Measurements from ENCODE around the gene LRSAM1. TPM values are rescaled to one million over a fixed set of nuclear protein-coding genes. Genes with fewer than 3 reads are reported as not detected.

Gene LRSAM1
- total and polyA plus RNA-seq, 4 donors, result 14.7 to 44.5 (median 27.1) TPM

GRCh38 chr9:127423934-127424675 is 27.2 kb upstream of the LRSAM1 start, which contains the start of gene ZNF79:
TSS of gene ZNF79 (plus strand) at chr9:127424382. CDS start at chr9:127424788, 406 bp downstream.
- Histone ChIP-seq H3K27me3 (ENCODE audit: control insufficient read depth, insufficient read depth, low read length) (no peaks in the 10 kb centered on the region), H3K36me3 (ENCODE audit: control insufficient read depth, insufficient read depth, low read length) (peaks cover 8% of the 10 kb centered on the region), H3K4me3 (ENCODE audit: low read depth, low read length) (peak within 1 kb of the TSS; percentile 98), H3K27ac (ENCODE audit: low read depth, low read length) (peak within 1 kb of the TSS; percentile 98), H3K4me1 (ENCODE audit: control insufficient read depth, insufficient read depth, low read length) (peaks cover 29% of the 10 kb centered on the region), H3K9me3 (ENCODE audit: control insufficient read depth, insufficient read depth, low read length) (no peaks in the 10 kb centered on the region)
- DNase-seq (ENCODE audit: low read depth in 4 of 6, low spot score in 6 of 6), result peak; percentile 84 to 98 (median 92)
- WGBS (ENCODE audit: insufficient coverage), result under 1% methylated on average over 54 of the region's 54 CpGs

GRCh38 chr9:127424676-127424999 is 26.7 kb upstream of the LRSAM1 start:
- Histone ChIP-seq H3K4me3 (ENCODE audit: low read depth, low read length) (peak overlapping the region; percentile 98), H3K4me1 (ENCODE audit: control insufficient read depth, insufficient read depth, low read length) (peaks cover 29% of the 10 kb centered on the region), H3K36me3 (ENCODE audit: control insufficient read depth, insufficient read depth, low read length) (peaks cover 13% of the 10 kb centered on the region), H3K9me3 (ENCODE audit: control insufficient read depth, insufficient read depth, low read length) (no peaks in the 10 kb centered on the region), H3K27me3 (ENCODE audit: control insufficient read depth, insufficient read depth, low read length) (no peaks in the 10 kb centered on the region), H3K27ac (ENCODE audit: low read depth, low read length) (peak overlapping the region; percentile 98)
- no peak for DNase-seq (ENCODE audit: low read depth in 4 of 6, low spot score in 6 of 6)
- WGBS (ENCODE audit: insufficient coverage), result under 1% methylated on average over 9 of the region's 13 CpGs

- peaks cover 16% of the 10 kb centered on the region for H3K36me3 ChIP-seq (ENCODE audit: control insufficient read depth, insufficient read depth, low read length)
- H3K9me3 ChIP-seq (ENCODE audit: control insufficient read depth, insufficient read depth, low read length), result no peaks in the 10 kb centered on the region
- no peak overlapping the region for H3K4me3 ChIP-seq (ENCODE audit: low read depth, low read length)
- no peak for DNase-seq (ENCODE audit: low read depth in 4 of 6, low spot score in 6 of 6)
- H3K4me1 ChIP-seq (ENCODE audit: control insufficient read depth, insufficient read depth, low read length), result peaks cover 29% of the 10 kb centered on the region
- WGBS (ENCODE audit: insufficient coverage), result no CpG with 5 or more reads among the region's 2 CpGs
- no peaks in the 10 kb centered on the region for H3K27me3 ChIP-seq (ENCODE audit: control insufficient read depth, insufficient read depth, low read length)
- no peak overlapping the region for H3K27ac ChIP-seq (ENCODE audit: low read depth, low read length)
Measured at GRCh38 chr9:127426756-127427155, 24.6 kb upstream of the LRSAM1 start.

GRCh38 chr9:127428348-127428747 is 23.0 kb upstream of the LRSAM1 start:
- no peak overlapping the region for H3K4me3 ChIP-seq (ENCODE audit: low read depth, low read length)
- H3K27ac ChIP-seq (ENCODE audit: low read depth, low read length), result no peak overlapping the region
- WGBS (ENCODE audit: insufficient coverage), result no CpG with 5 or more reads among the region's 3 CpGs
- no peaks in the 10 kb centered on the region for H3K9me3 ChIP-seq (ENCODE audit: control insufficient read depth, insufficient read depth, low read length)
- peaks cover 15% of the 10 kb centered on the region for H3K4me1 ChIP-seq (ENCODE audit: control insufficient read depth, insufficient read depth, low read length)
- H3K27me3 ChIP-seq (ENCODE audit: control insufficient read depth, insufficient read depth, low read length), result no peaks in the 10 kb centered on the region
- peaks cover 21% of the 10 kb centered on the region for H3K36me3 ChIP-seq (ENCODE audit: control insufficient read depth, insufficient read depth, low read length)
- DNase-seq (ENCODE audit: low read depth in 4 of 6, low spot score in 6 of 6), result no peak

- no peak for DNase-seq (ENCODE audit: low read depth in 4 of 6, low spot score in 6 of 6)
- WGBS (ENCODE audit: insufficient coverage), result 92% methylated on average over 4 of the region's 8 CpGs
- peaks cover 39% of the 10 kb centered on the region for H3K36me3 ChIP-seq (ENCODE audit: control insufficient read depth, insufficient read depth, low read length)
Measured at GRCh38 chr9:127430415-127430814, 20.9 kb upstream of the LRSAM1 start.

GRCh38 chr9:127437497-127438264 is 13.6 kb upstream of the LRSAM1 start:
- Histone ChIP-seq H3K36me3 (ENCODE audit: control insufficient read depth, insufficient read depth, low read length) (peaks cover 80% of the 10 kb centered on the region), H3K27me3 (ENCODE audit: control insufficient read depth, insufficient read depth, low read length) (no peaks in the 10 kb centered on the region), H3K27ac (ENCODE audit: low read depth, low read length) (no peak overlapping the region), H3K4me3 (ENCODE audit: low read depth, low read length) (no peak overlapping the region), H3K9me3 (ENCODE audit: control insufficient read depth, insufficient read depth, low read length) (no peaks in the 10 kb centered on the region), H3K4me1 (ENCODE audit: control insufficient read depth, insufficient read depth, low read length) (no peaks in the 10 kb centered on the region)
- 89% methylated on average over 11 of the region's 12 CpGs for WGBS (ENCODE audit: insufficient coverage)
- peak in 1 of 6 donors; percentile 20 for DNase-seq (ENCODE audit: low read depth in 4 of 6, low spot score in 6 of 6)

More at GRCh38 chr9:127430415-127430814, 20.9 kb upstream of the LRSAM1 start:
- H3K4me3 ChIP-seq (ENCODE audit: low read depth, low read length), result no peak overlapping the region
- no peak overlapping the region for H3K27ac ChIP-seq (ENCODE audit: low read depth, low read length)
- no peaks in the 10 kb centered on the region for H3K27me3 ChIP-seq (ENCODE audit: control insufficient read depth, insufficient read depth, low read length)
- H3K9me3 ChIP-seq (ENCODE audit: control insufficient read depth, insufficient read depth, low read length), result no peaks in the 10 kb centered on the region
- H3K4me1 ChIP-seq (ENCODE audit: control insufficient read depth, insufficient read depth, low read length), result peaks cover 4% of the 10 kb centered on the region

- no peaks in the 10 kb centered on the region for H3K4me1 ChIP-seq (ENCODE audit: control insufficient read depth, insufficient read depth, low read length)
- no peaks in the 10 kb centered on the region for H3K27me3 ChIP-seq (ENCODE audit: control insufficient read depth, insufficient read depth, low read length)
- H3K4me3 ChIP-seq (ENCODE audit: low read depth, low read length), result no peak overlapping the region
- WGBS (ENCODE audit: insufficient coverage), result 94% methylated on average over 8 of the region's 9 CpGs
- H3K36me3 ChIP-seq (ENCODE audit: control insufficient read depth, insufficient read depth, low read length), result peaks cover 80% of the 10 kb centered on the region
- no peak for DNase-seq (ENCODE audit: low read depth in 4 of 6, low spot score in 6 of 6)
- no peak overlapping the region for H3K27ac ChIP-seq (ENCODE audit: low read depth, low read length)
- no peaks in the 10 kb centered on the region for H3K9me3 ChIP-seq (ENCODE audit: control insufficient read depth, insufficient read depth, low read length)
Measured at GRCh38 chr9:127438394-127438793, 12.9 kb upstream of the LRSAM1 start.

GRCh38 chr9:127444283-127444920 is 6.9 kb upstream of the LRSAM1 start:
- H3K9me3 ChIP-seq (ENCODE audit: control insufficient read depth, insufficient read depth, low read length), result no peaks in the 10 kb centered on the region
- no peak overlapping the region for H3K27ac ChIP-seq (ENCODE audit: low read depth, low read length)
- H3K4me3 ChIP-seq (ENCODE audit: low read depth, low read length), result no peak overlapping the region
- no peak for DNase-seq (ENCODE audit: low read depth in 4 of 6, low spot score in 6 of 6)
- H3K4me1 ChIP-seq (ENCODE audit: control insufficient read depth, insufficient read depth, low read length), result peaks cover 3% of the 10 kb centered on the region
- no peaks in the 10 kb centered on the region for H3K27me3 ChIP-seq (ENCODE audit: control insufficient read depth, insufficient read depth, low read length)
- peaks cover 78% of the 10 kb centered on the region for H3K36me3 ChIP-seq (ENCODE audit: control insufficient read depth, insufficient read depth, low read length)
- WGBS (ENCODE audit: insufficient coverage), result 92% methylated on average over 14 of the region's 17 CpGs

- no peak overlapping the region for H3K4me3 ChIP-seq (ENCODE audit: low read depth, low read length)
- no peaks in the 10 kb centered on the region for H3K9me3 ChIP-seq (ENCODE audit: control insufficient read depth, insufficient read depth, low read length)
- no peak overlapping the region for H3K27ac ChIP-seq (ENCODE audit: low read depth, low read length)
- H3K4me1 ChIP-seq (ENCODE audit: control insufficient read depth, insufficient read depth, low read length), result peaks cover 10% of the 10 kb centered on the region
- H3K36me3 ChIP-seq (ENCODE audit: control insufficient read depth, insufficient read depth, low read length), result peaks cover 75% of the 10 kb centered on the region
- H3K27me3 ChIP-seq (ENCODE audit: control insufficient read depth, insufficient read depth, low read length), result no peaks in the 10 kb centered on the region
- DNase-seq (ENCODE audit: low read depth in 4 of 6, low spot score in 6 of 6), result no peak
- WGBS (ENCODE audit: insufficient coverage), result 96% methylated on average over 8 of the region's 15 CpGs
Measured at GRCh38 chr9:127444921-127445850, 6.1 kb upstream of the LRSAM1 start.

Data from spinal cord (tissue), 10 donors.